ENCODE results near the gene STK32B.

DNA sequence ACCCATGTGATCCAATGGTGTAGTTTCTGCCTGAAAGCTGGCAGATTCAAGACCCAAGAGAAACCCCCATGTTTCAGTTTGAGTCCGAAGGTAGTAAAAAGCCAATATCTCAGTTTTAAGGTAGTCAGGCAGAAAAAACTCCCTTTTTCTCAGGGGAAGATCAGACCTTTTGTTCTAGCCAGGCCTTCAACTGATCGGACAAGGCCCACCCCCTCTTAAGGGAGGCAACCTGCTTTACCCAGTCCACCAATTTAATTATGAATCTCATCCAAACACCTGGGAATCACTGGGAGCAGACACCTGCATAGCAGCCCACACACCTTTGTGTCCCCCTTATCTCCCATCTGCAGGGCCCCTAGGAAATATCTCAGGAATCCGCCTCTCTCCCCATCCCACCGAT lies 322.0 kb downstream of the STK32B start:
- no peak for TF ChIP-seq EZH2 (IDR thresholded peaks at IDR 0.05; ENCODE audit: borderline replicate concordance, insufficient read depth, low read depth, low read length, poor library complexity, severe bottlenecking)
- TF ChIP-seq, protein P1, sequence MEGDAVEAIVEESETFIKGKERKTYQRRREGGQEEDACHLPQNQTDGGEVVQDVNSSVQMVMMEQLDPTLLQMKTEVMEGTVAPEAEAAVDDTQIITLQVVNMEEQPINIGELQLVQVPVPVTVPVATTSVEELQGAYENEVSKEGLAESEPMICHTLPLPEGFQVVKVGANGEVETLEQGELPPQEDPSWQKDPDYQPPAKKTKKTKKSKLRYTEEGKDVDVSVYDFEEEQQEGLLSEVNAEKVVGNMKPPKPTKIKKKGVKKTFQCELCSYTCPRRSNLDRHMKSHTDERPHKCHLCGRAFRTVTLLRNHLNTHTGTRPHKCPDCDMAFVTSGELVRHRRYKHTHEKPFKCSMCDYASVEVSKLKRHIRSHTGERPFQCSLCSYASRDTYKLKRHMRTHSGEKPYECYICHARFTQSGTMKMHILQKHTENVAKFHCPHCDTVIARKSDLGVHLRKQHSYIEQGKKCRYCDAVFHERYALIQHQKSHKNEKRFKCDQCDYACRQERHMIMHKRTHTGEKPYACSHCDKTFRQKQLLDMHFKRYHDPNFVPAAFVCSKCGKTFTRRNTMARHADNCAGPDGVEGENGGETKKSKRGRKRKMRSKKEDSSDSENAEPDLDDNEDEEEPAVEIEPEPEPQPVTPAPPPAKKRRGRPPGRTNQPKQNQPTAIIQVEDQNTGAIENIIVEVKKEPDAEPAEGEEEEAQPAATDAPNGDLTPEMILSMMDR (IDR thresholded peaks at IDR 0.05): no peak
